Liver (tissue), 3 donors: ENCODE measurements around the gene TCERG1L.

Source experiments
- EGR1 ChIP-seq, 2 donors: IDR thresholded peaks; 2 replicates each; pipeline ENCODE4 v1.6.1; 2016 to 2018; ENCODE audit warnings: antibody characterized with exemption in 2 of 2, low read depth in 2 of 2
- FOXA1 ChIP-seq: IDR thresholded peaks from 2 replicates; pipeline ENCODE4 v1.6.1; 2016; ENCODE audit warnings: antibody characterized with exemption
- JUND ChIP-seq, 2 donors: IDR thresholded peaks; 2 replicates each; pipeline ENCODE4 v1.6.1; 2016; ENCODE audit warnings: antibody characterized with exemption in 2 of 2
- RAD21 ChIP-seq, 2 donors: IDR thresholded peaks; 2 replicates each; pipeline ENCODE4 v1.6.1; 2016; ENCODE audit warnings: antibody characterized with exemption in 2 of 2, mild to moderate bottlenecking in 2 of 2
- RXRA ChIP-seq, 2 donors: IDR thresholded peaks; 2 replicates each; pipeline ENCODE4 v1.6.1; 2017 to 2018; ENCODE audit warnings: antibody characterized with exemption in 2 of 2, mild to moderate bottlenecking in 1 of 2
- SP1 ChIP-seq: IDR thresholded peaks from 2 replicates; pipeline ENCODE4 v1.6.1; 2018; ENCODE audit warnings: antibody characterized with exemption, mild to moderate bottlenecking
- TF ChIP-seq, protein P1 (sequence below): fragments of 150-350 bp; IDR thresholded peaks from 2 replicates; pipeline ENCODE4 v1.5.1; 2017; ENCODE audit warnings: improper control_type of control experiment, low read depth, low read length; ENCODE audit not compliant: missing input control
- donor health status: healthy.
- donor health status: healthy.

DNA sequence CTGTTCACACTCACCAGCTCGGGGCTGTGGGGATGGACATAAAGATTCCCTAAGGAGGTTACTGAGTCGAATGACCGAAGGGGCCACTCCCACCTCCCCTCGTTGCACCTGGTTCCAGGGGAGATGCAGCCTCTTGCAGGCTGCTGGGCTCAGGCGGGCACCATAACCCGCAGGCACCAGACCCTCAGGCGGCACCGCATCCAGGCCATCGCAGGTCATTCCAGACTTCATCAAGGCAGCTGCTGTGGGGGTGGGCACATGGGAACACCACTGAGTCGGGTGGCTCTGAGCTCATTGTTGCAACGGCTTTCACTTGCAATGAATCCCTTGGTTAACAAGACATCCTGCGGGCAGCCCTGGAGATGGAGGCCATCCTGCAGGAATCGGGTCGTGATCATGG lies 221.7 kb downstream of the TCERG1L start:
- TF ChIP-seq RAD21 (IDR thresholded peaks at IDR 0.05) = no peak
- TF ChIP-seq, protein P1, sequence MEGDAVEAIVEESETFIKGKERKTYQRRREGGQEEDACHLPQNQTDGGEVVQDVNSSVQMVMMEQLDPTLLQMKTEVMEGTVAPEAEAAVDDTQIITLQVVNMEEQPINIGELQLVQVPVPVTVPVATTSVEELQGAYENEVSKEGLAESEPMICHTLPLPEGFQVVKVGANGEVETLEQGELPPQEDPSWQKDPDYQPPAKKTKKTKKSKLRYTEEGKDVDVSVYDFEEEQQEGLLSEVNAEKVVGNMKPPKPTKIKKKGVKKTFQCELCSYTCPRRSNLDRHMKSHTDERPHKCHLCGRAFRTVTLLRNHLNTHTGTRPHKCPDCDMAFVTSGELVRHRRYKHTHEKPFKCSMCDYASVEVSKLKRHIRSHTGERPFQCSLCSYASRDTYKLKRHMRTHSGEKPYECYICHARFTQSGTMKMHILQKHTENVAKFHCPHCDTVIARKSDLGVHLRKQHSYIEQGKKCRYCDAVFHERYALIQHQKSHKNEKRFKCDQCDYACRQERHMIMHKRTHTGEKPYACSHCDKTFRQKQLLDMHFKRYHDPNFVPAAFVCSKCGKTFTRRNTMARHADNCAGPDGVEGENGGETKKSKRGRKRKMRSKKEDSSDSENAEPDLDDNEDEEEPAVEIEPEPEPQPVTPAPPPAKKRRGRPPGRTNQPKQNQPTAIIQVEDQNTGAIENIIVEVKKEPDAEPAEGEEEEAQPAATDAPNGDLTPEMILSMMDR = no peak
- no peak for TF ChIP-seq EGR1 (IDR thresholded peaks at IDR 0.05; ENCODE audit: low read depth in 2 of 2)
- no peak for TF ChIP-seq FOXA1
- no peak for TF ChIP-seq SP1
- no peak for TF ChIP-seq JUND (IDR thresholded peaks at IDR 0.05)
- TF ChIP-seq RXRA (IDR thresholded peaks at IDR 0.05) = no peak
